Body of pancreas (tissue), 4 donors: ENCODE results near the gene AKT3.

Source experiments
- CTCF ChIP-seq, 7 experiments: fragments of 450-650 bp in 4 of 7; fragments of 200-600 bp in 3 of 7; sonication (generic) in 3 of 7; IDR thresholded peaks; one replicate each; pipeline ENCODE4 v1.5.1; 2016 to 2019; ENCODE audit warnings: antibody characterized with exemption in 7 of 7
- POLR2A ChIP-seq, 3 donors: fragments of 450-650 bp; IDR thresholded peaks; one replicate each; pipeline ENCODE4 v1.6.1; 2016; ENCODE audit warnings: antibody characterized with exemption in 3 of 3, mild to moderate bottlenecking in 2 of 3

- TF ChIP-seq CTCF (IDR thresholded peaks at IDR 0.05) (no peak), POLR2A (IDR thresholded peaks at IDR 0.05) (peak; percentile 37 to 51 (median 39))
Observed at GRCh38 chr1:243850452-243851256, 611 bp upstream of the AKT3 start.
